Dermis blood vessel endothelial cell (primary cell): ENCODE measurements around the gene CLIC3. TPM values are rescaled to one million over a fixed set of nuclear protein-coding genes. Genes with fewer than 3 reads are reported as not detected.
"Not testable (repeated sequence)": the region's sequence is repeated elsewhere in the genome, so short reads cannot be mapped to it uniquely, and the experiment has no call there.

Experiments
- DNase-seq: peaks from one replicate; pipeline ENCODE4 v3.0.0; 2010
- total RNA-seq: library from RNA; depleted of rRNA; stranded (reverse); fragments of >200 nt; gene quantifications from 2 replicates; pipeline ENCODE4 v1.2.3, GENCODE V29; 2014

The CLIC3 gene
- 0.09 TPM in 1 of 2 replicates, not detected in the other for total RNA-seq

GRCh38 chr9:136996361-136997292 lies at the start of gene CLIC3:
CLIC3 (minus strand) TSS chr9:136996568; CDS start chr9:136996543, 25 bp downstream.
- no peak for DNase-seq

DNA sequence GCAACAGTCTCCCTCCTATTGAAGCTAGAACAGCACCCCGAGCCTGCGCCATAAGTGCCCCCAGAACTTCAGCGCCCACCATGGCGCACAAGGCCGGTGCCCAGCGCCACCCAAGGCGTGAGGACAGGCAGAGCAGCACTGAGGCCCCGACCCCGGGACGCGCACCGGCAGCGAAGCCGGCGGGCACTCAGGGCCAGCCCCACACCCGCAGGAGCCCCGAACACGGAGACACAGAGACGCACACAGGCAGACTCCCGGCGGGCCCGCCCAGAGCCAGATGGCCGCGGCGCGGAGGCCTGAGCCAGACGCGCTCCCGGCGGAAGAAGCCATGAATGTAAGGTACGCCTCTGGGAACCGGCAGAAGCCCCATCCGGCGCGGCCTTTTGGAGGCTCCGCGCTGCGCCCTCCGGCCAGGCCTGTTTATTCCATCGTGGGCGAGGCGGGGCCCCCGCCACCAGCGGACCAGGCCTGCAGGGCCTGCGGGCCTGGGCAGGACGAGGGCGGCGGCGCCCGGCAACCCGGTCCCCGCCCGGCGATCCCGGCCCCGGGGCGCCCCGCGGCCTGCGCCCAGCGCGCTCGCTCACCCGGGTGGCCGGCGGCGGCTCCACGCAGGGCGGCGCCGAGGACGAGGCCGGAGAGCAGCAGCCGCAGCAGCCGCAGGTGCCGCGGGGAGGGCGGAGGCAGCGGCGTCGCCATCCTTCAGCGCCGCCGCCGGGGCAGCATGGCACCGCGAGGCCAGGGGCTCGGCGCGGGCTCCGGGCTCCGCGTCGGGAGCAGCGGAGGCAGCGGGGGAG lies 49.1 kb upstream of the CLIC3 start:
- DNase-seq: peak; percentile 66

- DNase-seq: peak; percentile 46
Measured at GRCh38 chr9:137044502-137045177, 48.3 kb upstream of the CLIC3 start.

GRCh38 chr9:137044037-137044436 lies 47.7 kb upstream of the CLIC3 start:
- DNase-seq: no peak

GRCh38 chr9:137042751-137043727 lies 46.7 kb upstream of the CLIC3 start:
- DNase-seq: peak; percentile 45

- peak; percentile 53 for DNase-seq
Measured at GRCh38 chr9:137041124-137041523, 44.8 kb upstream of the CLIC3 start.

DNA sequence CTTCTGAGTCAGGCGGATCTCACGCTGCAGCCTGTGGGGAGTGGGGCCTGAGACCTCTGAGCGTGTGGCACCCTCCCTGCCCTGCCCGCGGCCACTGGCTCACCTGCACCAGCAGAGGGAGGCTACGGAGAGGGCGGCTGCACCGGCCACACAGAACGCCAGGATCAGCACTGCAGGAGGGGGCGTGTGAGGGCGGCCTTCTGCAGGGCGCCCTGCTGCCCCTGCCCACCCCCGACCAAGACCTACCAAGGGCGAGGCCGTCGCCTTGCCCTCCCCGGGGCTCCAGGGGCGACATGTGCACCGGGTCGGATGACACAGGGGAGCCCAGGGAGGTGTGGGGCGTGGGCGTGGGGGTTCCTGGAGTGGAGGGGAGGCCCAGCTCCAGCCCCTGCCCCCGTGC lies 44.2 kb upstream of the CLIC3 start:
- no peak for DNase-seq

- DNase-seq: no peak
Measured at GRCh38 chr9:137039611-137040366, 43.4 kb upstream of the CLIC3 start.

DNA sequence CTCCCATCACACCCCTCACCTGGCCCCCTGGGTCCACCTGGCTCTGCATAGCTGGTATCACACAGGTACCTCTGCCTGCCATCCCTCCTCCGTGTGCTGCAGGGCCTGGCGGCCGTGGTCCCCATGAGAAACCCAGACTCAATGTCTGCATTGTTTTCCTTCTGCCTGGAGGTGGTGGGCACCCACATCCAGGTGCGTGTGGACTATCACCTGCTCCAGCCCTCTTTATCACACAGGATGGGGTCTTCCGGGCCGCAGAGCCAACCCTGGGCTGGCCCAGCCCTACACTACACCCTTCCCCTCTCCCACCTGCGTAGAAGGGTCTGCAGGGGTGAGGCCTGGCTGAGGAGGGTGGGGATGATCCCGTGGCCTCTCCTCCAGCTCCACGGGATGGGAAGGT lies 42.5 kb upstream of the CLIC3 start:
- DNase-seq: no peak

- DNase-seq: no peak
Measured at GRCh38 chr9:137037483-137037882, 41.1 kb upstream of the CLIC3 start.

- no peak for DNase-seq
Measured at GRCh38 chr9:137037035-137037434, 40.7 kb upstream of the CLIC3 start.

- DNase-seq: no peak
Measured at GRCh38 chr9:137035937-137036336, 39.6 kb upstream of the CLIC3 start.

DNA sequence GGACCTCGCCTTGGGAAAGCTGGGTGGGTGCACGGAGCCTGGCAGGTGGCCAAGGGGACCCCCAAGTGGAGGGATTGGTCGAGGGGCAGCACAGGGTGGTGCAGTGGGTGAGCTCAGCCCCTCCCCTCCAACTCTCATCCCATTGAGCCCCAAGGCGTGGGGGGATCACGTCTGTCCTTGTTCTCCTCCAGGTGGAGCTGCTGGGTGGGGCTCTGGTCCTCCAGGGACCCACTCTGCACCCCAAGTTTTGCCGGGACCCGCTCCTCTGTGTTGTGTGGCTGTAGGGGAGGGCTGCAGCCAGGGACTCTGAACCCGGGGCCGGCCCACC lies 39.1 kb upstream of the CLIC3 start:
- DNase-seq: no peak

DNA sequence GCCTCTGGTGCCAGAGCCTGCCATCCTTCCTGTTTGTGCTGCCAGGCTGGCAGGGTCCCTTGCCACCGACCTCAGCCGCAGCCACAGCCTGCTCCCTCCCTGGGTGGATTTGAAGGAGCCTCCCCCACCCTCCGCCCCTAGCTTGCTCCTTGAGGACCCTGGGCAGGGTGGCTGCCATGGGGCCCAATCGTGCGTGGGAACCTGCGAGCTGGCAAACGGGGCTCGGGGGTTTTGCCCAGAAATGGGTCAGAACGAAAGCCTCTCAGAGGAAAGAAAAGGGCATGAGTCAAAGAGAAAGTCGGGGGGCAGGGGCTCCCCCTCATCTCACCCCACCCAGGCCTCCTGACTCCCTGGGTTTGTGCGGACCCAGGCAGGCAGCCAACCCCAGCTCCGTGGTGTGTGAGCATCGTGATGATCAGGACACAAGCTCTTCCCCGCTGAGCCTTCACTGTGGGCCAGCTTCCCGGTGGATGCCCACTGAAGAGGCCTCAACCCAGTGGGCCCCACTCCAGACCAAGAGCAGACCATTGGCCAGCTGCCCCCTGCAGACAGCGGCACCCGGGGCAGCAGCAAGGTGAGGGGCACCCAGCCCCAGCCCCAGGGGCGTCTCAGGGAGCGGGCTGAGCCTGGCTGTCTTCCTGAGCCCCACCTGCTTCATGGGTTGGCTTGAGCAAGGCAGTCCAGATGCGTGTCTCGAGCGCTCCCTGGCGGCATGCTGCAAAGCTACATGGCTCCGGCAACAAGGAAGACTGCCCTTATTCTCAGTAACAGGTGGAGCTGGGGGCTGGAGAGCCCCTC lies 38.5 kb upstream of the CLIC3 start:
- DNase-seq: peak; percentile 93

DNA sequence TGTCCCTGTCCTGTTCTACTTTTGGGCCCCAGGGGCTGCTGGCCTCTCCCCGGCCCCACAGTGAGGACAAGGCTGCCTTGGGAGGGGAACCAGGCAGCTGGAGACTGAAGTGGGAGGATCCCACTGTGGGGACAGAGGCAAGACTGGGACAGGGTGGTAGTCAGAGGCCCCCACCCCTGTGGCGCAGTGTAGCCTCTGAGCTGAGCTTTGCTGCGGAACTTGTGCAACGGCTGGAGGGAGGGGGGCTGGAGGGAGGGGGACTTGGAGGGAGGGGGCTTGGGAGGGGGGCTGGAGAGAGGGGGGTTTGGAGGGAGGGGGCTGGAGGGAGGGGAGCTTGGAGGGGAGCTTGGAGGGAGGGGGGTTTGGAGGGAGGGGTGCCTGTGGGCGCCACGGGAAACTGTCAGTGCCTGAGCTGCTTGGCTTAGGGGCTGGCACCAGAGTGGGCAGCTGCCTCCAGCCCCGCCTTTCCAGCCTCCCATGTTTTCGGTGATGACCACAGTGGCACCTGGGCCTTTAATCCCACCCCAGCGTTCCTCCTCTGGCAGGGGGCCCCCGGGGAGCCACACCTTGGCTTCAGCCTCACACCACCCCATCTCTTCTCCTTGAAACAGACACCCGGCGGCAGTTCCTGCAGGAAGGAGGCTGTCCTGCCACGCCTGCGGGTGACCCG lies 37.8 kb upstream of the CLIC3 start:
- DNase-seq: no peak

GRCh38 chr9:137033481-137033880 lies 37.1 kb upstream of the CLIC3 start:
- DNase-seq: not testable (repeated sequence)

GRCh38 chr9:137032858-137033257 lies 36.5 kb upstream of the CLIC3 start:
- DNase-seq: no peak

DNA sequence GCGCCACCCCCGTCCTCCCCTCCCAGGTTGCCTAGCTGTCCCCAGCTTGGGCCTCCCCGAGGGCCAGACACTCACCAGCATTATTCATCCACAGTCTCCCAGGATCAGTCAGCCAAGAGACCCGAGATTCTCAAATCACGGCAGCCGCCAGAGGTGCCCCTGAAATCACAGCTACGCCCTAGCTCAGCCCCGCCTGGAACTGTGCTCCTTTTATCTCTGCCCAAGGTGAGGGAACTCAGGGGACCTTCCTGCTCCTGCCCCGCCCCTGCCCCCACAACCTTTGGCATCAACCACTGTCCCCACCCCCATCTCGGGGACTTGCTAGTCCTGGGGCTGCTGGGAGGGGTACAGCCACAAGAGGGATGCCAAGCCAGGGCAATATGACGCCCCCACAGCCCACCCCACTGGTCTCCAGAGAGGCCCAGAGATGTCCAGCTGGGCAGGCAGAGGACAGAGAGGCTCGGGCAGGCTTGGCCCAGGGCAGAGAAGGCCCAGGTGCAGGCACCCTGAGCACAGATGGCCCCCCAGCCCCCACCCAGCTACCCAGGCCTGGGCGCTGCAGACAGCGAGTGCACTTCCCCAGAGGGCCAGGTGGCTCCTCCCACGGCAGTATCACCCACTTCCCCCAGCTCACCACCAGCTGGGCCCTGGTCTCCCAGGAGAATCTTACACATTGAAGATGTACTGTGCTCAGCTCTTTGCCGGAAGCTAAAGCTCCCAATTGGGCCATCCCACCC lies 35.7 kb upstream of the CLIC3 start, which contains the start of gene FUT7:
TSS of gene FUT7 (minus strand) at position 185 of the 737 bp plus-strand sequence. CDS start at position 88, 97 bp downstream.
- DNase-seq: no peak
